HEK293 (cell line): ENCODE data around the gene TGFBI.

Source experiments
- HOXC10 ChIP-seq: sonication (generic); formaldehyde crosslinking; IDR thresholded peaks from 2 replicates; pipeline ENCODE4 v1.8.1; 2023; ENCODE audit warnings: mild to moderate bottlenecking, missing genetic modification reagents
- SCRT1 ChIP-seq: fragments of 450-650 bp; formaldehyde crosslinking; IDR thresholded peaks from 2 replicates; pipeline ENCODE4 v1.5.1; 2016; ENCODE audit warnings: missing biosample characterization, missing genetic modification characterization, borderline replicate concordance
- SETDB1 ChIP-seq: IDR thresholded peaks from one replicate; pipeline ENCODE4 v1.6.1; 2017; ENCODE audit warnings: mild to moderate bottlenecking, low read length, moderate library complexity, mixed read lengths; ENCODE audit not compliant: insufficient read length
- ZNF335 ChIP-seq: fragments of 450-650 bp; formaldehyde crosslinking; conservative IDR thresholded peaks from 2 replicates; pipeline ENCODE4 v1.5.1; 2016; ENCODE audit warnings: missing biosample characterization, missing genetic modification characterization
- ZNF596 ChIP-seq: fragments of 450-650 bp; IDR thresholded peaks from 2 replicates; pipeline ENCODE4 v1.5.0; 2018; ENCODE audit warnings: missing biosample characterization, mild to moderate bottlenecking, missing genetic modification characterization, moderate library complexity
- ZNF677 ChIP-seq: fragments of 450-650 bp; IDR thresholded peaks from 2 replicates; pipeline ENCODE4 v1.5.0; 2018; ENCODE audit warnings: missing biosample characterization, mild to moderate bottlenecking, missing genetic modification characterization, moderate library complexity
- ZNF747 ChIP-seq: fragments of 450-650 bp; formaldehyde crosslinking; IDR thresholded peaks from 2 replicates; pipeline ENCODE4 v1.5.1; 2016; ENCODE audit warnings: missing biosample characterization, missing genetic modification characterization
- TF ChIP-seq, protein P1 (sequence below): fragments of 450-650 bp; formaldehyde crosslinking; IDR thresholded peaks from 2 replicates; pipeline ENCODE4 v1.5.1; 2016; ENCODE audit warnings: missing biosample characterization, missing genetic modification characterization, low read depth
- TF ChIP-seq, protein P2 (sequence below): fragments of 450-650 bp; formaldehyde crosslinking; IDR thresholded peaks from 2 replicates; pipeline ENCODE4 v1.5.1; 2016; ENCODE audit warnings: missing biosample characterization, missing genetic modification characterization
- TF ChIP-seq, protein P3 (sequence below): fragments of 450-650 bp; formaldehyde crosslinking; IDR thresholded peaks from 2 replicates; pipeline ENCODE4 v1.5.1; 2016; ENCODE audit warnings: missing biosample characterization, missing genetic modification characterization
- TF ChIP-seq, protein P4 (sequence below): fragments of 450-650 bp; formaldehyde crosslinking; IDR thresholded peaks from 2 replicates; pipeline ENCODE4 v1.5.1; 2016; ENCODE audit warnings: missing biosample characterization, missing genetic modification characterization
- TF ChIP-seq, protein P5 (sequence below): fragments of 450-650 bp; formaldehyde crosslinking; IDR thresholded peaks from 2 replicates; pipeline ENCODE4 v1.5.1; 2016; ENCODE audit warnings: missing biosample characterization, missing genetic modification characterization
- TF ChIP-seq, protein P6 (sequence below): sonication (generic); formaldehyde crosslinking; IDR thresholded peaks from 2 replicates; pipeline ENCODE4 v1.8.1; 2022; ENCODE audit warnings: mild to moderate bottlenecking, moderate library complexity, missing genetic modification reagents

DNA sequence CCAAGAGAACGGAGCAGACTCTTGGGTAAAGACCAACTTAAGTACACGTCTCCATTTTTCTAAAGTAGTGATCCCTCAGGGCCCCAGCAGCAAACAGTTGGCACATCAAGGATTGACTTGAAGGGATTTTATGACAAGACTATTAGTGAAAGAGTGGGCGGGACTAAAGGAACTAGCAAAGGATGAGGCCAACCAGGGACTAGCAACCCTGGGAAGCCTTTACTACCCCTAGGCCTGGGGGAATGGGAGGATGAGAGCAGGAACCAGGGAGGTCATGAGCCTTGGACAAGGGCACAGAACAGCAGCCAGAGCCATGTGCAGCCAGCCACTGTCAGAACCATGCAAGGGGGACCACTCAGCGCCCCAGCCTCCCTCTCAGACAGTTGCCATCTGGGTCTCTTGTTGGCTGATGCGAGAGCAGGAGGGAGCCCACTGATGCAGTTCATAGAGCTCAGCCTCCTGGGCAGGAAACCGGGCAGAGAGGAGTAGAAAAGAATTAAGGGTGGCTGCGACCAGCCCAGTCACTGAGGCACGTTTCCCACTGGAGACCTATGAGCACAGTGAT lies 28.1 kb downstream of the TGFBI start:
- TF ChIP-seq, protein P1, sequence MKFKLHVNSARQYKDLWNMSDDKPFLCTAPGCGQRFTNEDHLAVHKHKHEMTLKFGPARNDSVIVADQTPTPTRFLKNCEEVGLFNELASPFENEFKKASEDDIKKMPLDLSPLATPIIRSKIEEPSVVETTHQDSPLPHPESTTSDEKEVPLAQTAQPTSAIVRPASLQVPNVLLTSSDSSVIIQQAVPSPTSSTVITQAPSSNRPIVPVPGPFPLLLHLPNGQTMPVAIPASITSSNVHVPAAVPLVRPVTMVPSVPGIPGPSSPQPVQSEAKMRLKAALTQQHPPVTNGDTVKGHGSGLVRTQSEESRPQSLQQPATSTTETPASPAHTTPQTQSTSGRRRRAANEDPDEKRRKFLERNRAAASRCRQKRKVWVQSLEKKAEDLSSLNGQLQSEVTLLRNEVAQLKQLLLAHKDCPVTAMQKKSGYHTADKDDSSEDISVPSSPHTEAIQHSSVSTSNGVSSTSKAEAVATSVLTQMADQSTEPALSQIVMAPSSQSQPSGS (tag by site-specific recombination), result no peak
- TF ChIP-seq, protein P2, sequence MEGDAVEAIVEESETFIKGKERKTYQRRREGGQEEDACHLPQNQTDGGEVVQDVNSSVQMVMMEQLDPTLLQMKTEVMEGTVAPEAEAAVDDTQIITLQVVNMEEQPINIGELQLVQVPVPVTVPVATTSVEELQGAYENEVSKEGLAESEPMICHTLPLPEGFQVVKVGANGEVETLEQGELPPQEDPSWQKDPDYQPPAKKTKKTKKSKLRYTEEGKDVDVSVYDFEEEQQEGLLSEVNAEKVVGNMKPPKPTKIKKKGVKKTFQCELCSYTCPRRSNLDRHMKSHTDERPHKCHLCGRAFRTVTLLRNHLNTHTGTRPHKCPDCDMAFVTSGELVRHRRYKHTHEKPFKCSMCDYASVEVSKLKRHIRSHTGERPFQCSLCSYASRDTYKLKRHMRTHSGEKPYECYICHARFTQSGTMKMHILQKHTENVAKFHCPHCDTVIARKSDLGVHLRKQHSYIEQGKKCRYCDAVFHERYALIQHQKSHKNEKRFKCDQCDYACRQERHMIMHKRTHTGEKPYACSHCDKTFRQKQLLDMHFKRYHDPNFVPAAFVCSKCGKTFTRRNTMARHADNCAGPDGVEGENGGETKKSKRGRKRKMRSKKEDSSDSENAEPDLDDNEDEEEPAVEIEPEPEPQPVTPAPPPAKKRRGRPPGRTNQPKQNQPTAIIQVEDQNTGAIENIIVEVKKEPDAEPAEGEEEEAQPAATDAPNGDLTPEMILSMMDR (tag by site-specific recombination), result no peak
- TF ChIP-seq SCRT1, result no peak
- no peak for TF ChIP-seq ZNF335 (tag by site-specific recombination)
- no peak for TF ChIP-seq ZNF596 (tag by site-specific recombination)
- TF ChIP-seq, protein P3, sequence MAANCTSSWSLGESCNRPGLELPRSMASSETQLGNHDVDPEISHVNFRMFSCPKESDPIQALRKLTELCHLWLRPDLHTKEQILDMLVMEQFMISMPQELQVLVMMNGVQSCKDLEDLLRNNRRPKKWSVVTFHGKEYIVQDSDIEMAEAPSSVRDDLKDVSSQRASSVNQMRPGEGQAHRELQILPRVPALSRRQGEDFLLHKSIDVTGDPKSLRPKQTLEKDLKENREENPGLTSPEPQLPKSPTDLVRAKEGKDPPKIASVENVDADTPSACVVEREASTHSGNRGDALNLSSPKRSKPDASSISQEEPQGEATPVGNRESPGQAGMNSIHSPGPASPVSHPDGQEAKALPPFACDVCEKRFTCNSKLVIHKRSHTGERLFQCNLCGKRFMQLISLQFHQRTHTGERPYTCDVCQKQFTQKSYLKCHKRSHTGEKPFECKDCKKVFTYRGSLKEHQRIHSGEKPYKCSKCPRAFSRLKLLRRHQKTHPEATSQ (tag by site-specific recombination), result no peak
- TF ChIP-seq HOXC10 (CRISPR knock-in tag), result no peak
- TF ChIP-seq SETDB1, result no peak
- TF ChIP-seq, protein P4, sequence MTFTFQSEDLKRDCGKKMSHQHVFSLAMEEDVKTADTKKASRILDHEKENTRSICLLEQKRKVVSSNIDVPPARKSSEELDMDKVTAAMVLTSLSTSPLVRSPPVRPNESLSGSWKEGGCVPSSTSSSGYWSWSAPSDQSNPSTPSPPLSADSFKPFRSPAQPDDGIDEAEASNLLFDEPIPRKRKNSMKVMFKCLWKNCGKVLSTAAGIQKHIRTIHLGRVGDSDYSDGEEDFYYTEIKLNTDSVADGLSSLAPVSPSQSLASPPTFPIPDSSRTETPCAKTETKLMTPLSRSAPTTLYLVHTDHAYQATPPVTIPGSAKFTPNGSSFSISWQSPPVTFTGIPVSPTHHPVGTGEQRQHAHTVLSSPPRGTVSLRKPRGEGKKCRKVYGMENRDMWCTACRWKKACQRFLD (tag by site-specific recombination), result no peak
- no peak for TF ChIP-seq ZNF747 (tag by site-specific recombination)
- no peak for TF ChIP-seq ZNF677
- TF ChIP-seq, protein P5, sequence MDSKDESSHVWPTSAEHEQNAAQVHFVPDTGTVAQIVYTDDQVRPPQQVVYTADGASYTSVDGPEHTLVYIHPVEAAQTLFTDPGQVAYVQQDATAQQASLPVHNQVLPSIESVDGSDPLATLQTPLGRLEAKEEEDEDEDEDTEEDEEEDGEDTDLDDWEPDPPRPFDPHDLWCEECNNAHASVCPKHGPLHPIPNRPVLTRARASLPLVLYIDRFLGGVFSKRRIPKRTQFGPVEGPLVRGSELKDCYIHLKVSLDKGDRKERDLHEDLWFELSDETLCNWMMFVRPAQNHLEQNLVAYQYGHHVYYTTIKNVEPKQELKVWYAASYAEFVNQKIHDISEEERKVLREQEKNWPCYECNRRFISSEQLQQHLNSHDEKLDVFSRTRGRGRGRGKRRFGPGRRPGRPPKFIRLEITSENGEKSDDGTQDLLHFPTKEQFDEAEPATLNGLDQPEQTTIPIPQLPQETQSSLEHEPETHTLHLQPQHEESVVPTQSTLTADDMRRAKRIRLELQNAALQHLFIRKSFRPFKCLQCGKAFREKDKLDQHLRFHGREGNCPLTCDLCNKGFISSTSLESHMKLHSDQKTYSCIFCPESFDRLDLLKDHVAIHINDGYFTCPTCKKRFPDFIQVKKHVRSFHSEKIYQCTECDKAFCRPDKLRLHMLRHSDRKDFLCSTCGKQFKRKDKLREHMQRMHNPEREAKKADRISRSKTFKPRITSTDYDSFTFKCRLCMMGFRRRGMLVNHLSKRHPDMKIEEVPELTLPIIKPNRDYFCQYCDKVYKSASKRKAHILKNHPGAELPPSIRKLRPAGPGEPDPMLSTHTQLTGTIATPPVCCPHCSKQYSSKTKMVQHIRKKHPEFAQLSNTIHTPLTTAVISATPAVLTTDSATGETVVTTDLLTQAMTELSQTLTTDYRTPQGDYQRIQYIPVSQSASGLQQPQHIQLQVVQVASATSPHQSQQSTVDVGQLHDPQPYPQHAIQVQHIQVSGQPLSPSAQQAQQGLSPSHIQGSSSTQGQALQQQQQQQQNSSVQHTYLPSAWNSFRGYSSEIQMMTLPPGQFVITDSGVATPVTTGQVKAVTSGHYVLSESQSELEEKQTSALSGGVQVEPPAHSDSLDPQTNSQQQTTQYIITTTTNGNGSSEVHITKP (tag by site-specific recombination), result no peak
- TF ChIP-seq, protein P6, sequence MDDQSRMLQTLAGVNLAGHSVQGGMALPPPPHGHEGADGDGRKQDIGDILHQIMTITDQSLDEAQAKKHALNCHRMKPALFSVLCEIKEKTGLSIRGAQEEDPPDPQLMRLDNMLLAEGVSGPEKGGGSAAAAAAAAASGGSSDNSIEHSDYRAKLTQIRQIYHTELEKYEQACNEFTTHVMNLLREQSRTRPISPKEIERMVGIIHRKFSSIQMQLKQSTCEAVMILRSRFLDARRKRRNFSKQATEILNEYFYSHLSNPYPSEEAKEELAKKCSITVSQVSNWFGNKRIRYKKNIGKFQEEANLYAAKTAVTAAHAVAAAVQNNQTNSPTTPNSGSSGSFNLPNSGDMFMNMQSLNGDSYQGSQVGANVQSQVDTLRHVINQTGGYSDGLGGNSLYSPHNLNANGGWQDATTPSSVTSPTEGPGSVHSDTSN (CRISPR knock-in tag), result no peak
